ENCODE measurements around the gene DZIP1L.
"Not testable (repeated sequence)": the region's sequence is repeated elsewhere in the genome, so short reads cannot be mapped to it uniquely, and the experiment has no call there.

The DZIP1L gene

DNA sequence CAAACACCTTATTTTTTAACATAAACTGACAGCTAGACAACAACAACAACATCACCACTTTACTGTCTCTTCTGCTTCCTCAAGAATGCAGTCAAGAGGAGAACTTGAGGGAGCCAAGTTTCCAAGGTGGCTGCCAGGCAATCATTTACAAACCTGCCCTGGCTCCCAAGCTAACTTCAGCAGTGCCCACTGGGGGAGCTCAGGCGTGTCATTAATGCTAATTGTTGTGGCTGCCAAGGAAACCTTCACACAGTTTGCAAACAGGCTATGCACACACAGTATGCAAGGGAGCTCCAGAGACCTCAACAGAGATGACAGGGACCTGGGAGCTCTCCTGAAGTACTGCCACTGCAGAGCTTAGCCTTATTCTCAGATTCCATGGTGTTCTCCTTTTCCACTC is 2.1 kb downstream of the DZIP1L start:
- DNase-seq = no peak

DNA sequence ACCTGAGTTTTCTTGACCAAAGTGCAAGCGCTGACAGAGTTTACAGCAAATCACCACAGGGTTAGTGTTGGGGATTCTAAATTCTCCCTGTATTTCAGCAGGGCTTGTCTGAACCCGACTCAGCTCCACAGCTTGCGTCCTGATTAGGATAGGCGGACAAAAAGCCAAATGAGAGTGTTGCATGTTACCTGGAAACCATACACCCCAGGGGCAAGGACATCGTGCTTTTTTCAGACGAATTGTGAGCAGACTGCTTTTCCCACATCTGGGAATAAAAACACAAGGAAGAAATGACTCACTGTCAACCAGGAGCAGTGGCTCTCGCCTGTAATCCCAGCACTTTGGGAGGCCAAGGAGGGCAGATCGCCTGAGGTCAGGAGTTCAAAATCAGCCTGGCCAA is 3.0 kb downstream of the DZIP1L start:
- no peak for DNase-seq

DNA sequence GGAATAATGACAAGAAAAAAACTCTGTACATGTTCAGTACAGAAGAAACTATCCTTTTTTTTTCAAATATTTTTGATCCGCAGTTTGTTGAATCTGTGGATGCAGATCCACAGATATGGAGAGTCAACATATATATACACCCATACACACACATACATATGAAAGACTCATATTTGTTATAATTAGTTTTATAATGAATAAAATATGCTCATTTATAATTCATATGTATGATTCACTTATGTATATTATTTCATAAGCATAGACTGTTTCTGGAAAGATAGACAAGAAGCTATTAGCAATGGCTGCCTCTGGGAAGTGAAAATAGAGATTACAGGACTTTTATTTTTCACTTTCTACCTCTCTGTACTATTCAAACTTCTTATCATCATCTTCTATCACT is 9.8 kb downstream of the DZIP1L start:
- DNase-seq = no peak

DNA sequence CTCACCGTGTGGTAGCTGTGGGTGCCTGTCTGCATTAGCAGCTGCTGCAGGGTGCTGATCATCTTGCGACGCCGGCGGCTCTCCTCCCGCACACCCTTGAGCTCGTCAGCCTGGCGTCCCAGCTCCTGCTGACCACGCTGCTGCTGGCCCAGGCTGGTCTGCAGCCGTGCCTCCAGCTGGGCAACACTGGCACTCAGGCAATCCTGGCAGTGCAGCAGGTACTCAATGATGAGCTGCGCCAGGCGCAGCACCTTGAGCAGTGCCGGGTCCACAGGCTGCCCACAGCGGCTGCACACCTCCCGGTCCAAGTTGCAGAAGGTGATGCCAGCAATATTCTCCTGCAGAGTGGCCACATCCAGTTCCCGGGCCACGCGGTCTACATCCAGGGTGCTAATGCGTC is 11.9 kb downstream of the DZIP1L start:
- no peak for DNase-seq

DNA sequence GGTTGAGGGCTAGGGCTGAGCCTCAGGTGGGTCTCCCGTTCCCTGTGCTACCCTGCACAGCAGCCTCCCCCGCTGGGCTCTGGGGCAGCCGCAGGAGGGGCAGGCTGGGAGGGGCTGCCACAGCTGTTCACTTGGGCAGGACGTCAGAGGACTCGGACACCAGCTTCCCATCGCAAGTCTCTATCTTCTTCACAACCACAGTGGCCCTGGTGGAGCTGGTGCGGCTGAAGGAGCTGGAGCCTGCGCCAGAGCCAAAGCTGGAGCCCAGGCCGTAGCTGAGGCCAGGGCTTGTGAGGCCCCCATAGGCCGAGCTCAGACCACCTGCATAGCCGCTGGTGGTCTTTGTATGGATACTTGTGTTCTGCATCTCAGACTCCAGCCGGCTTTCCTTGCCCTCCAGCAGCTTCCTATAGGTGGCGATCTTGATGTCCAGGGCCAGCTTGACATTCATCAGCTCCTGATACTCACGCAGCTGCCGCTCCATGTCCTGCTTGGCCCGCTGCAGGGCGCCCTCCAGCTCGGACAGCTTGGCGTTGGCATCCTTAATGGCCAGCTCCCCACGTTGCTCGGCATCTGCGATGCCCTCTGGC is 14.0 kb downstream of the DZIP1L start:
- DNase-seq = not testable (repeated sequence)

DNA sequence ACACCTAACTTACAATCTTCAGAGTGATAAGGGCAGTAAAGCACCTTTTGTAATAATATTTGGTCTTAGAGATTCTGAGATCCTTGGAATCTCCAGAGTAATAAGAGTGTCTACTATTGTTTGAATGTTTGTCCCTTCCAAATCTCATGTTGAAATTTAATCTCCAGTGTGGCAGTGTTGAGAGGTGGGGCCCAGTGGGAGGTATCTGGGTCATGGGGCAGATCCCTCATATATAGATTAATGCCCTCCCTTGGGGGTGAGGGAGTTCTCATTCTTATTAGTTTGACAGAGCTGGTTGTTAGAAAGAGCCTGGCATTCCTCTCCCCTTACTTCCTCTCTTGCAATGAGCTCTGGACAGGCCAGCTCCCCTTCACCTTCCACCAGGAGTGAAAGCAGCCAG is 16.0 kb downstream of the DZIP1L start:
- DNase-seq = no peak

DNA sequence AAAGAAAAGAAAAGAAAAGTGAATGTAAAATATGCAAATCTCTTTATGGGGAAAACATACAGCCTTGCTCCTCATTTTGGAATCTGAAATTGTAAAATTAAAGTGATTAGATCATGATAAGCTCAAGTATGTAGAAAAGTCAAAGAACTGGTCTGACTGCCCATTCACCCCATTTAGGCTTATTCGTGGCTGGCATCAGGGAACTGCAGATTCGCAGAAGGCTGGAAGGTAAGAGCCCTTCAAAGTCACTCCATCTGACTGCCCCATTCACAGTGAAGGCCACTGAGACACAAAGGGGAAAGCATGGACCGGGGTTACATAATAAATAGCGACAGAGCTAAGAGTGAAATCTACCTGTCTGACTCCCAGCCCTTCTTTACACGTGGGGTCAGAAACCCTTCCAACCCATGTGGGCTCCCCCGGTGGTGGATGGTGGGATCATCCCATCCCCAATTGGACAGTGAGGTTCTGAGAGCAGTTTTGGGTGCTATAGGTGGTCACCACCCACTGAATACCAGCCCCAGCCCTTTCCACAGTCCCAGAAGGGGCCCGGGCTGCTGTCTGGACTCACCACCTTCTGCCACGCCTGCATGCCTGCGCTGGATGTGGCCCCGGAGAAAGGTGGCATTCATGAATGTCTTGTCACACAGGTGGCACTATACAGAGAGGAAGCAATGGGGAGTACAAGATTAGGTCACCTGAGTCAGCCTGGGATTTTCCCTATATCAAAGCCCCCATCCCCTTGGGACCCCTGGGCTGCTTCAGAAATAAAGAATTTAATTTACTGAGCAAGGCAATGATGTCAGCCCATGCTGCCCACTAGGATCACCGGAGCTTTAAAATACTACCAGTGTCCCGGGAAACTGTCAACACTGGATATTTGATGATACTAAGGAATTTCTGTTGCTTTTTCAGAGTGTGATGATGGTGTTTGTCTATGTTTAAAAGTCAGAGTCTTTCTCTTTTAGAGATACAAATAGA is 17.9 kb downstream of the DZIP1L start:
- DNase-seq = no peak

DNA sequence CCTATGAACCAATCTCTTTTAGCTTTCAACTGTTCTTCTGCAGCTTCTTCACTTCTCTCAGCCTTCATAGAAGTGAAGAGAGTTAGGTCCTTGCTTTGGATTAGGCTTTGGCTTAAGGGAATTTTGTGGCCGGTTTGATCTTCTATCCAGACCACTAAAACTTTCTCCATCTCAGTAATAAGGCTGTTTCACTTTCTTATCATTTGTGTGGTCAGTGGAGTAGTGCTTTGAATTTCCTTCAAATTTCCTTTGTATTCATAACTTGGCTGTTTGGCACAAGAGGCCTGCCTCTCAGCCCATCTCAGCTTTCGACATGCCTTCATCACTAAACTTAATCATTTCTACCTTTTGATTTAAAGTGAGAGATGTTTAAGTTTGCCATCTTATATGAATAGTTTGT is 21.7 kb downstream of the DZIP1L start:
- DNase-seq = no peak

DNA sequence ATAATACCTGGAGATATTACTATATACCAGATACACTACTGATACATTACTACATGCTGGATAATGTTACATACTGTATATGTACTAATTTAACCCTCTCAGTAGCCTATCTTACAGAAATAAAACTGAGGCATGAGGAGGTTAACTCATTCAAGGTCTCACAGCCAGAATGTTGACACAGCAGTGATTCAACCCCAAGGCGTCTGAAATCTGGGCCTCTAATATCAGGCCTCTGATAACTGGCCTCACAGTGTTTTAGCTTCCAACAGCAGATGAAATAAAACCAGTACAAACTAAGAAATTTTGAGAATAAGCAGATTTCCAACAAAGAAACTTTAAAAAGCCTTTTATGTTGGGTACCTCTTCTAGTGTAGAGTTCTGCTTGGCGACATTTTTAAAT is 23.4 kb downstream of the DZIP1L start:
- DNase-seq = no peak

DNA sequence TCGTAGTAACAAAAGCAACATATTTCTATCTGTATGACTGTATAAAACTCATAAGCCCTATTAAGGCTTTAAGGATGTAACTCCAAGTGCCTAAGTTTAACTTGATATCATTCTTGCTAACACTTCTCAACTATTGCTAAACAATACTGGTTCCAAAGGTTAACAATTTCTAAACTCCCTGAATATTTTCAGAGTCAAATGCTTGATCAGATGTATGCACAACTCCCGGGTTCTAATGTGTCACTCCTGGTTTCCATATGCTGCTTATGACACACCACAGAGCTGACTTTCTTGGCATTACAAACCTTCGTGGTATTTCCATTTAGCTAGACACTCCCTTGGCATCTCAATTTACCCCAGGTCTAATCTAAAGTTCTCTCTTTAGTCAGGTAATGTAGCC is 26.3 kb downstream of the DZIP1L start:
- DNase-seq = no peak

DNA sequence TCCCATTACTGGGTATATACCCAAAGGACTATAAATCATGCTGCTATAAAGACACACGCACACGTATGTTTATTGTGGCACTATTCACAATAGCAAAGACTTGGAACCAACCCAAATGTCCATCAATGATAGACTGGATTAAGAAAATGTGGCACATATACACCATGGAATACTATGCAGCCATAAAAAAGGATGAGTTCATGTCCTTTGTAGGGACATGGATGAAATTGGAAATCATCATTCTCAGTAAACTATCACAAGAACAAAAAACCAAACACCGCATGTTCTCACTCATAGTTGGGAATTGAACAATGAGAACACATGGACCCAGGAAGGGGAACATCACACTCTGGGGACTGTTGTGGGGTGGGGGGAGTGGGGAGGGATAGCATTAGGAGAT is 29.7 kb downstream of the DZIP1L start:
- DNase-seq = not testable (repeated sequence)

DNA sequence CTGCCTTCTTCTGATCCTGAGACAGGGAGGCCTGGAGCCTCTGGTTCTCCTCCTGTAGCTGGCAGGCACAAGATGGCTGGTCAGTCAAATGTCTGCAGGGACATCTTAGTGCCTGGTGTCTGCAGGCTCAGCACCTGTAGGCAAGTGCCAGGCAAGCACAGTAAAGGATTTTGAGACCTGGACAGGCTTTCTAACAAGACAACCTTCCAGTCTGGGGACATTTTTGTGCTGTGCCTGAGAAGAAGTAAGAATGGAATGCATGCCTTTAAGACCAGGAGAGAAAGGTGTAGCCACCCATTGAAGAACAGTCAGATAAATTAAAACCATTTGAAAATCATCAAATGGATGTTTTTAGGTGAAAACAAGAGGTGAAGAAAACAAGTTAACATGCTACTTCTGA is 31.2 kb downstream of the DZIP1L start:
- no peak for DNase-seq

DNA sequence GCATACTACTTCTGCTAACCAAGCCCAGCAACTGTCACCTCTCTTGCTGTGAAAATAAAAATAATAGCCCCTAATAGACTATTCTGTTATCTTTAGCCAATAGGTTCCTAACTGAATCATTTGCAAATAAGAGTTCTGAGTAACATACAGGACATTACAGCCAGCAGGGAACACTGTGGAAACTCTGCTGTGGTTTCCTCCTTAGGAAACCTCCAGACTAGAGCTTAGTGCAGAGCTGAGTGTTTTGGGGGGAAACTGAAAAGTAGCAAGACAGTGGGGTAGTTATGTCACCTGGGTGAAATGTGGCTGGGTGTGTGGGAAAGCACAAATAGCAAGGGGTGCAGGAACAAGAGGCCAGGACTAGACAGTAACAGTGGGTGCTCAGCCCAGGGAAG is 32.4 kb downstream of the DZIP1L start:
- DNase-seq = no peak

DNA sequence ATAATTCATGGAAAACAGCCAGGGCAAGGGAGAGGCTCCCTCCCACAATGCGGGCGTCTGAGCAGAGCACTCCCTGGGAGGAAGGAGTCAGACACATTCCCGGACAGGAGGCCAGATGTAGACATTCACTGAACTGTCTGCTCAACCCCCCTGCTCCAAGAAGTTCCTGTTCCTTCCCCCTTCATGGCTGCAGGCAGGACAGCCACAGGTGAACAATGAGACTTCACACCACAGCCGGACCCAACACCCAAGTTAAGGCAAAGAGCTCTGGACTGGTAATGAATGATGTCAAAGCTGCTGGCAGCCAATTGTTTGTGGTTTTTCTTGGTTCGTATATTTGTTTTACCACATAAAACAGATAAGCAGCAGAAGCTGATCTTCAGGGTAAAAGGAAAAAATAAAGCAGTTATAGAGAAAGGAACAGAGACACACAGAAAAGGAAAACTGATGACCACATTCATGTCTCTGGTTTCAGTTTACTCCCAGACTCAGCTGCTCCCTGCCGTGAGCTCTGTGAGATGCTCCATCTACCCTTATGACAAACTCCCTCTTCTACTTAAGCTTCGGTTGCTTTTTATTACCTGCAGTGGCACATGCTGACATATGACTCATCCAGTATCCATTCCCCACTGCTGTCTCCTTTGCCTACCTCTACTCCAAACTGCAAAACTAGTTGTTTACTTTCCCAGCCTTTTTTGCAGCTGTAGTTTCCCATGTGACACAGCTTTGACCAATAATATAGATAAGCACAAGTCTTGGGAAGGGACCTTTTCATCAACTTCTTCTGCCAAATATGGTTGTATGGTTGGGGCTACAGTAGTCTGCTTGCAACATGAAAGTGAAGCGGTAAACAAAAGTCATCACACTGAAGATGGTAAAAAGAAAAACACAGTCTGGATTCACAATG is 33.1 kb downstream of the DZIP1L start:
- peak; percentile 8 for DNase-seq

DNA sequence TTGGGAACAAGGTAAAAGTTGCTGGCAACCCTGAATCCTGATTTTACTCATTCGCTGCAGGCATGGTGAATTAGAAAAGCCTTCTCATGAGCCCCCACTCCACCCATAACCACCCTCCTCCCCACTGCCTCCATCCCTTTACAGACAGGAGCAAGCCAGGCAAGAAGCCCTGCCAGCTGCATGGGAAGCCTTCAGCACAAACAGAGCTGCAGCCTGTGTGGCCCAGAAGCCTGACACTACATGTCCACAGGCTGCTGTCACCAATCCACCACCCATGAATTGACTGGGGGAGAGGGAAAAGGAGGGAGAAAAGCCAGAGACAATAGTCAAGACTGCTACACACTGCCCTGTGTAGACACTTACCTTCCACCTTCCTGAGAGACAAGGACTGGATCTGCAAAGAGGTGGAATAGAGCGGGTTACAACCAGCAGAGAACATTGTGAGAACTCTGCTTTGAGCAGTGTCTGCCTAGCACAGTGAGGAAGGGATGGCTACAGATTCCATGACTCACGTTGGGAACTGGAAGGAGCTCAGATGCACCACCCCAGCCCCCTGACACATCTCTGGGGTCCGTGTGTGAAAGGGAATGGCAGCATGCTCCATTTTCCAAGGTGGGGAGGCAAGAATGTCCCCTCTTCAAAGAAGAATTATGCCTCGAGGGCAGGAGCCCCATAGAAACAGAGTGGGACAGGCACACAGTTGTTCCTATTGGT is 33.9 kb downstream of the DZIP1L start:
- no peak for DNase-seq

DNA sequence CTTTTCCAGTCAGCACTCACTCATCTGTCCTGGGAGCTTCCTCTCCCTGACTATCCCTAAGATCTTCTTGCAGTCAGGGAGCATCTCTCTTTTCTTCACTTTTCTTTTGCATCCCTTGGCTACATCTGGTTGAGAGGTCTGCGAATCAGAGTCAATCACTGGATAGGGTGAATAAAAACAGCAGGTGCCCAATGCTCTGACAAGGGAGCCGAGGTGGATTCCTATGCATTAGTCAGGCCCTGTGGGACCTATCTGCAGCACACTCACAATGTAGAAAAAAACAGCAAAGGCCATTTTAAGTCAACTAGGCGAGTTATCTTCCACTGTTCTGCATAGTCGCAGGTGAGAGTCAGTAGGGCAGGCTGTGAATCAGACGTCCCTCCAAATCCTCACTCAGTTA is 35.5 kb downstream of the DZIP1L start:
- DNase-seq = no peak

DNA sequence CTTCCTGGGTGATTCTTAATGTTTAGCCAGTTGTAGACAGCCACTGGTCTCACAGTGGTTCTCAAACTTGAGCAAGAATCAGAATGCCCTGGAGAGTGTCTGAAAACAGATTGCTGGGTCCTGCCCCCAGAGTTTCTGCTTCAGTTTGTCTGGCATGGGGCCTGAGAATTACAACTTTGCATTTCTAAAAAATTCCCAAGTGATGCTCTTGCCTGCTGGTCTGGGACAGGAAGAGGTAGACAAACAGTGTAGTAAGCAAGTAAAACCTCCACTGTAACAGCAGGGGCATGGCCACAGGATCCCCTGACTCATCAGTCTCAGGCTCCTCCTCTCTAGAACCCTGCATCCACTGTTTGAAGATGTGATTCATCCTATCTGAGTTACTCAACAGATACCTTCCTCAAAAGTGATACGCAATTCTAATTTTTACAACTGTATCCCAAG is 36.5 kb downstream of the DZIP1L start:
- DNase-seq = peak; percentile 11

DNA sequence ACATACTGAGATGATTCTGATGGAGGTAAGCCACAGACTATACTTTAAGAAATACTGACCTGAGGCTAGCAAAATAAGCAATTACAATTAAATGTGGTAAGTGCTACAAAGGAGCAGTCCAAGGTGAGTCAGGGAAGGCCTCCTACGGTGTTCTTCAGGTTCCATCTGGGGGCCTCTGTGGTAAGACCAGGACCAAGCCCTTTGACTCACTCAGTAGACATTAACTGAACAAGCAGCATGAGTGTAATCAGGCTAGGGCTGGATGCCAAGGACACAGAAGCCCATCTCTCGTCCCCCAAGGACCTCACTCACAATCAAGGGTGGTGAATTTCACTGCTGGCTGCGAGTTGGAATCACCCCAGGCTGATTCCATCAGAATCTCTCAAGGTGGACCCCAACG is 37.3 kb downstream of the DZIP1L start:
- no peak for DNase-seq

DNA sequence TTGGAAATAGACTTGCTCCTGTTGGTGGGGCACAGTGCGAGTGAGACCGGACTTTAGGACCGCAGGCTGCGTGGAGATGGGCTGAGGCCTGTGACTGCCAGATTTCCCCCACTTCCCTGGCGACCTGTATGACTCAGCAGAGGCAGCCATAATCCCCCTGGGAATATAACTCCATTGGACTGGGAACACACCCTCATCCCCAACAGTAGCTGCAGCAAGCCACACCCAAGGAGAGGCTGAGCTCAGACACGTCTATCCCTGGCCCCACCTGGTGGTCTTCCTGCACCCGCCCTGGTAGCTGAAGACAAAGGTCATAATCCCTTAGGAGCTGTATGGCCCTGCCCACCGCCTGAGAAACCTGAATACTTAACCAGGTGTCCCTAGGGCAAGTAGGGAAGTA is 42.6 kb downstream of the DZIP1L start:
- no peak for DNase-seq

DNA sequence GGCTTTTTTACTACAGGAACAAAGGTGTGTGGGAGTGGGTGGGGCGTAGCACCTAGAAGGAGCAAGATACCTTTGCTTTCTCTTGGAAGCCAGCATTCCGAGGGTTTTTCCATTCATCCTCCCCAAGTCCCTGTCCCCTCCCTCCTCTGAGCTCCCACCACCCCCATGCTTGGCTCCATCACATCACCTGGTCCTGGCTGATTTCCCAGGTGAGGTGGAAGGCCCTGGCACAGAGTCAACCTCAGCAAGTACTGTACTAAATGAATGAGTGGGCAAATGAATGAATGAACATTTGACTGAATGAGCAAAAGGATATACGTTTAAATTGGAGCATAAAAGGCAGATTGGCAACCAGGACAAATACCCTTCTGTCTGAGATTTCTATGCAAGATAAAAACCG is 45.4 kb downstream of the DZIP1L start:
- DNase-seq = no peak

DNA sequence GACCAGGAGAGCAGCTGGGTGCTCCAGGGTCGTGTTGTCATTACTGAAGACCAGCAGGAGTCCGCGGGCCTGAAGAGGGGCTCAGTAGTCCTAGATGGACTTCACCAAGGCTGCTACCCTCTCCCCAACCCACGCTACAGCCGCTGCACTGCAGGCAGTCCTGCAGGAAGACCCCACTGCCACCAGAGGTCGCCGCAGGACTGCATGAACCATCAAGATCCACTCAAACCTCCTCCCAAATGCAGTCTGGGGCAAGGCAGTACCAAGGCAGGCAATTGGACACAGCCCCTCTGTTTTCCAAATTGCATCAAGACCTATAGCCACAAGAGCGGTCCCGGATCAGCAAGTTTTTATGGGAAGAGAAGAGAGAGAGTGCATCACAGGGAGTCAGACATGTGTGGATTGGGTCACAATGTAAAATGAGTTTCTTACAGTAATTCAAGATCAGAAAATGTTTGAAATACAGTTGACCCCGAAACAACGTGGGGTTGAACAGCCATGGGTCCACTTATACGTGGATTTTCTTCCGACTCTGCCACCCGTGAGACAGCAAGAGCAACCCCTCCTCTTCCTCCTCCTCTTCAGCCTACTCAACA is 46.7 kb downstream of the DZIP1L start:
- peak; percentile 81 for DNase-seq

DNA sequence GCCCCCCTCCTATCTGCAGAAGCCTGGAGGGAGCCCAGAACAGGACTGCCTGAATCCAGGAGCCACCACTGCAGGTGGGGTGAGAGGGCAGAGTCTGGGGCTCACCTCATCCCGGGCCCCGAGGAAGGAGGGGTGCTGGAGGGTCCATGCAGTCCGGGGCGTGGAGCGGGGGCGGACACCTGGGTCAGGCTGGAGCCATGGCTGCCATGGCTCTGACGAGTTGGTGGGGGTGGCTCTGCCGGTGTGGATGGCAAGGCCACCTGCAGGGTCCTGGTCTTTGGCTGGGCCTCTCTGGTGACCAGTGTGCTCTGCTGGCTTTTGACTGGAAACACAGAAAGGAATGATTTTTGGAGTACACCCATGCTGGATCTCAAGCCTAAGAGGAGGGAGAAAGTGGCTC is 47.4 kb downstream of the DZIP1L start:
- DNase-seq = no peak

All from stimulated activated CD4-positive, alpha-beta T cell treated with anti-CD3 and anti-CD28 coated beads, Interleukin-4, amount 100 ng/mL, for 24 hours (primary cell).